ENCODE results near the gene SPESP1. TPM values are rescaled to one million over a fixed set of nuclear protein-coding genes. Genes with fewer than 3 reads are reported as not detected.

Gene SPESP1
- total RNA-seq = not detected in 2 replicates
- long read RNA-seq, partial matches to known transcripts = 0 of 1 reads
- long read RNA-seq, other reads (novel, unspliced or antisense) = 1 of 1 reads

- Mint-ChIP-seq H3K4me1 (ENCODE audit: low read depth) (no peaks in the 10 kb centered on the region), H3K9me3 (ENCODE audit: low read depth) (peaks cover 7% of the 10 kb centered on the region), H3K36me3 (ENCODE audit: insufficient read depth) (peaks cover 2% of the 10 kb centered on the region), H3K4me3 (ENCODE audit: low read depth) (no peak within 1 kb of the TSS), H3K27me3 (peaks cover 4% of the 10 kb centered on the region), H3K27ac (no peak within 1 kb of the TSS)
- no peak for TF ChIP-seq CTCF (IDR thresholded peaks at IDR 0.05; ENCODE audit: unreplicated experiment)
- no peak for DNase-seq (ENCODE audit: low spot score, unreplicated experiment)
These were observed at the start of gene SPESP1 for GRCh38 chr15:68930268-68931022. TSS of gene SPESP1 (plus strand) at chr15:68930525. CDS start at chr15:68930654, 129 bp downstream.

- H3K4me1 Mint-ChIP-seq (ENCODE audit: low read depth) = no peaks in the 10 kb centered on the region
- H3K27me3 Mint-ChIP-seq = peaks cover 9% of the 10 kb centered on the region
- DNase-seq (ENCODE audit: low spot score, unreplicated experiment) = no peak
- no peak overlapping the region for H3K27ac Mint-ChIP-seq
- H3K36me3 Mint-ChIP-seq (ENCODE audit: insufficient read depth) = no peaks in the 10 kb centered on the region
- TF ChIP-seq CTCF (IDR thresholded peaks at IDR 0.05; ENCODE audit: unreplicated experiment) = no peak
- H3K9me3 Mint-ChIP-seq (ENCODE audit: low read depth) = no peaks in the 10 kb centered on the region
- no peak overlapping the region for H3K4me3 Mint-ChIP-seq (ENCODE audit: low read depth)
These were observed 45.3 kb upstream of the SPESP1 start for GRCh38 chr15:68885070-68885469.

GRCh38 chr15:68887120-68887519 is 43.2 kb upstream of the SPESP1 start:
- H3K4me3 Mint-ChIP-seq (ENCODE audit: low read depth) = no peak overlapping the region
- no peaks in the 10 kb centered on the region for H3K9me3 Mint-ChIP-seq (ENCODE audit: low read depth)
- H3K36me3 Mint-ChIP-seq (ENCODE audit: insufficient read depth) = no peaks in the 10 kb centered on the region
- H3K4me1 Mint-ChIP-seq (ENCODE audit: low read depth) = no peaks in the 10 kb centered on the region
- no peak for TF ChIP-seq CTCF (IDR thresholded peaks at IDR 0.05; ENCODE audit: unreplicated experiment)
- no peak overlapping the region for H3K27ac Mint-ChIP-seq
- peaks cover 9% of the 10 kb centered on the region for H3K27me3 Mint-ChIP-seq
- no peak for DNase-seq (ENCODE audit: low spot score, unreplicated experiment)

- TF ChIP-seq CTCF (IDR thresholded peaks at IDR 0.05; ENCODE audit: unreplicated experiment) = no peak
- no peak overlapping the region for H3K27ac Mint-ChIP-seq
These were observed 42.5 kb upstream of the SPESP1 start for GRCh38 chr15:68887819-68888218.

GRCh38 chr15:68888419-68888818 is 41.9 kb upstream of the SPESP1 start:
- no peak for DNase-seq (ENCODE audit: low spot score, unreplicated experiment)

More at GRCh38 chr15:68887819-68888218, 42.5 kb upstream of the SPESP1 start:
- Mint-ChIP-seq H3K9me3 (ENCODE audit: low read depth) (no peaks in the 10 kb centered on the region), H3K27me3 (peaks cover 9% of the 10 kb centered on the region), H3K36me3 (ENCODE audit: insufficient read depth) (no peaks in the 10 kb centered on the region), H3K4me3 (ENCODE audit: low read depth) (no peak overlapping the region), H3K4me1 (ENCODE audit: low read depth) (no peaks in the 10 kb centered on the region)
- no peak for DNase-seq (ENCODE audit: low spot score, unreplicated experiment)

More at GRCh38 chr15:68888419-68888818, 41.9 kb upstream of the SPESP1 start:
- H3K36me3 Mint-ChIP-seq (ENCODE audit: insufficient read depth) = no peaks in the 10 kb centered on the region
- H3K4me1 Mint-ChIP-seq (ENCODE audit: low read depth) = no peaks in the 10 kb centered on the region
- H3K4me3 Mint-ChIP-seq (ENCODE audit: low read depth) = no peak overlapping the region
- peaks cover 11% of the 10 kb centered on the region for H3K27me3 Mint-ChIP-seq
- H3K9me3 Mint-ChIP-seq (ENCODE audit: low read depth) = no peaks in the 10 kb centered on the region
- TF ChIP-seq CTCF (IDR thresholded peaks at IDR 0.05; ENCODE audit: unreplicated experiment) = no peak
- no peak overlapping the region for H3K27ac Mint-ChIP-seq

Data from progenitor cell of endocrine pancreas (in vitro differentiated cells).